GM19023 (cell line): ENCODE measurements around the gene NFAT5.

Experiments used
- ATAC-seq: cut with Tn5 transposase; IDR thresholded peaks from one replicate; pipeline ENCODE4 v1.9.1; 2021; ENCODE audit warnings: mild to moderate bottlenecking, moderate library complexity; ENCODE audit not compliant: unreplicated experiment

The NFAT5 gene

DNA sequence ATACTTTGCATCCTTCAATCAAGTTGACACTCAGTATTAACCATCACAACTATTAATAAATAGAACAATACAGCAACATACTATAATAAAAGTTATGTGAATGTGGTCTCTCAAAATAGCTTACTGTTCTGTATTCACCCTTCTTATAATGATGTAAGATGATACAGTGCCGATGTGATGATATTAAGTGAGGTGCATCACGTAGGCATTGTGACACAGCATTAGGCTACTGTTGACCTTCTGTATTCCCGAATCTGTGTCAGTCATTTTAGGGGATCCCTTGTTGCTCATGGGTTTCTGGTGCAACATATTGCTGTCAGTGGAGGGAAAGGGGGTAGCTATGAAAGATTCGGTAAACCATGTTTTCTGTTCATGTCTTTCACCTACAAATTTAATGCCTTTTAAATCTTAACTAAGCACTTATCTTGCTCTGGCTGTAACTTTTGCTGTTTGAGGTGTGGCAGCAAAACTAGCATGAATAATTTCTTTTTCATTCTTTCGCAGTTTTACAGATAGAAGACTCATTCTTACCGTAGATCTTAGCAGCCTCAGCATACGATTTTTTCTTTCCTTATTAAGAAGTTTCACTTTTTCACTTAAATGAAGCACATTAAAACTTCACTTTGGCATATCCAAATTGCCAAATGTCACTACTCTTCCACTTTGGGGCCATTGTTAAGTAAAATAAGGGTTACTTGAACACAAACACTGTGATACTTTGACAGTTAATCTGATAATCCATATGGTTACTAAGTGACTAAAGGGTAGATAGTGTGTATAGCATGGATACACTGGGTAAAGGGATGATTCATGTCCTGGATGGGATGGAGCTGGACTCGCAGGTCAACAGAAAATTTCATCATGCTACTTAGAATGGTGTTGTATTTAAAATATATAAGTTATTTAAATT is 29.6 kb downstream of the NFAT5 start:
- ATAC-seq: no peak

GRCh38 chr16:69596801-69597200 is 31.0 kb downstream of the NFAT5 start:
- no peak for ATAC-seq

DNA sequence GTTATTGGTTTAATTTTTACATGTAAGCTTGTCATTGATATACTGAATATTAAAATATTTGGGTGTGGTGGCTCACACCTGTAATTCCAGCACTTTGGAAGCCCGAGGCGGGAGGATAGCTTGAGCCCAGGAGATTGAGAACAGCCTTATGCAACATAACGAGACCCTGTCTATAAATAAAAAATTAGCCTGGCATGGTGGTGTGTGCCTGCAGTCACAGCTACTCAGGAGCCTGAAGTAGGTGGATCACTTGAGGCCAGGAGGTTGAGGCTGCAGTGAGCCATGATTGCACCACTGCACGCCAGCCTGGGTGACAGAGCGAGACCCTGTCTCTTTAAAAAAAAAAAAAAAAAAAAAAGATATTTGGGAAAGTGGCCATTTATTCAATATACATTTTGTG is 32.3 kb downstream of the NFAT5 start:
- no peak for ATAC-seq

DNA sequence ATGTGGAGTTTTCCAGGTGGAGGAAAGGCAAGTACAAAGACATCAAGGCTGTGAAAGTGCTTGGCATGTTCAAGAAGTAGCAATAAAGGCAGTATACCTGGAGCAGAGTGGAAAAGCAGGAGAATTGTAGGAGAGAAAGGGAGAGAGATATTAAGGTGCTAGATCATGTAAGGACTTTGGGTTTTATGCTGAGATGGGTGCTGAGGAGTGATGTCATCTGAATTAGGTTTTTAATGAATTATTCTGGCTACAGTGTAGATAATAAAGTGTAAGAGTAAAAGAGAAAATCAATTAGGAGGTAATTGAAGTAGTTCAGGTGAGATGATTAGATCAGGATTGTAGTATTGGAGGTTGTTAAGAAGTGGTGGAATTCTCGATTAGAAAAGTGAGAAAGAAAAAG is 34.0 kb downstream of the NFAT5 start:
- no peak for ATAC-seq

DNA sequence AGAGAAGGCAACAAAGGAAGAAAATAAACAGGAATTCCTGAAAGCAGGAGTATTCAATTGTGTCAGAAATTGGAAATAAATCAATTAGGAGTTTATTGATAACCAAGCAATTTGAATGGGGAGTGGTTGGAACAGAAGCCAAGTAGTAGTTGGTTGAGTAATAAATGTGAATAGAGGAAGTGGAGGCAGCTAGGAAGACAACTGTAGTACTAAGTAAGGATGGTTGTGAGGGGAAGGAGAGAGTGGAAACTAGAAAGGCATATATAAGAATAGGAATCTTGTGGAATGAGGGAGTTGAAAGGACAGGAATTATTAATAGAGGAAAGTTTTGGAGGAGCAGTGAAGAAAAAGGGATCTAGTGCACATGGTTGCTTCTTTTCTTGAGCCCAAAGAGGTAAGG is 34.4 kb downstream of the NFAT5 start:
- no peak for ATAC-seq

GRCh38 chr16:69601250-69601649 is 35.5 kb downstream of the NFAT5 start:
- no peak for ATAC-seq

- ATAC-seq: no peak
These were observed 41.2 kb downstream of the NFAT5 start for GRCh38 chr16:69606985-69607384.

DNA sequence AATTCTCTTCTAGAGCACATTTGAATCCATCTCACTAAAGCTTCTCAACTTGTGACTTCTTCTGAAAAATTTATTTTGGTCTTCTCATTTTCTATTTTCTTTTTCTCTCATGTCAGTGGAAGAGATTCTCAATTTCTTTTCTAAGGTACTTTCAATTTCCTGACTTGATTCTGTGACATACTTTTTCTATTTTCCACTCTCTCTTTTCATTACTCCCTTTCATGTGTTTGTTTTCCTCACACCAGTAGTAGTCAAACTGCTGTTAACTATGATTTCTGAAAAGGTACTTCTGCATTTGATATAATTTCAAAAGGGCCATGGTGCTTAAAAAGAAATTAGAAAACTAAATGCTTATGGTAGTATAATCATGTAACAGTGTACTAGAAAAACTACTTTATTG is 41.9 kb downstream of the NFAT5 start:
- ATAC-seq: no peak

GRCh38 chr16:69610356-69610755 is 44.6 kb downstream of the NFAT5 start:
- ATAC-seq: no peak

DNA sequence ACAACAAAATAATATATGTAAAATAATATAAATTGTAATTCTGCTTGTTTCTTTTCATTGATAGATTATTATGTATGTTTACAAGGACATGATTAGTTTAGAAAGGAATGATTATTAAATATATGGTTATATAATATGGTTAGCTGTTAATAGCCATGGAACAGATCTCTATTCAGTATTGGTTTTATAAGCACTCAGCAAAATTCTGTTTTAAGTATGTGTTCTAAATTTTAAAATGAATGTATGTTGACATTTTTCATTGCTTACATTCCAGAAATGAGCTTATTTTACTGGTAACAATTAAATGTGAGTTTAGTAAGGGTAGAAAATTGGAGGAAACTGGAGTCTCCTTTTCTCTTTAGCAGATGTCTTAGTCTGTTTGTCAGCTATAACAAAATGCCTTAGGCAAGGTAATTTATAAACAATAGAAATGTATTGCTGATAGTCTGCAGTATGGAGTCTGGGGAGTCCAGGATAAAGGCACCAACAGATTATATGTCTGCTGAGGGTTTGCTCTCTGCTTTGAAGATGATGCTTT is 45.4 kb downstream of the NFAT5 start:
- no peak for ATAC-seq

DNA sequence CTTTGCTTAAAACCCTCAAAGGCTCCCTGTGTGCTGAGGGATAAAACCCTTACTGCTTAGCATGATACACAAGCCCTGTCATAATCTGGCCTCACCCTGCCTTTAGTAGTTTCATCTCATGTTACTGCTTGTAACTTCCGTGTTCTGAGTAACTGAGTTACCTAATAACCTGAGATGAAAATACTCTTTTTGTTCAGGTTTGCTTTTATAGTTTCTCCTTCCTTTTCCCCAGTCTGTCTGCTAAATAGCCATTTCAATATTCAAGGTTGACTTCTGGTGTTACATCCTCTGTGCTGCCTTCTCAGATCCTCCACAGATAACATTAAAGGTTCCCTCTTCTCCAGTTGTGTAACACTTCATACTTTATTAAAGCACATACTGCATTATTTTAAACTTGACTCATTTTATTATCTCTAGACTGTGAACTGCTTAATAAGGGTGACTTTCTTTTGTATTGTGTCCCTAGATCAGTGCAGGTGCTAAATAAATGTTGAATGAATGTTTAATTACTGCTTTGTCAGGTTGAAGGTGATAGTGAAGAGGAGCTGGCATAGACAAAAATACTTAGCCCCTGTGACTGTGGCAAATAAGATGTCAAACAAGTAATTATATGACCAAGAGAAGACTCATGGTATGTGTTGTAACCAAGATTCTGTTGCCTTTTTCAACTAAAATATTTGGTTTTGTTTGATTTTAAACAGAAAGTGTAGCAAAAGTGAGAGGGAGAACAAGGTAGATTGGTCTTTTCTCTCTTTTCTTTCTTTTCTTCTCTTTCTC is 47.8 kb downstream of the NFAT5 start:
- ATAC-seq: no peak

- no peak for ATAC-seq
These were observed 49.8 kb downstream of the NFAT5 start for GRCh38 chr16:69615528-69615927.

- no peak for ATAC-seq
These were observed 50.3 kb downstream of the NFAT5 start for GRCh38 chr16:69616082-69616481.

GRCh38 chr16:69618307-69618706 is 52.5 kb downstream of the NFAT5 start:
- no peak for ATAC-seq

- ATAC-seq: no peak
These were observed 53.0 kb downstream of the NFAT5 start for GRCh38 chr16:69618721-69619120.

DNA sequence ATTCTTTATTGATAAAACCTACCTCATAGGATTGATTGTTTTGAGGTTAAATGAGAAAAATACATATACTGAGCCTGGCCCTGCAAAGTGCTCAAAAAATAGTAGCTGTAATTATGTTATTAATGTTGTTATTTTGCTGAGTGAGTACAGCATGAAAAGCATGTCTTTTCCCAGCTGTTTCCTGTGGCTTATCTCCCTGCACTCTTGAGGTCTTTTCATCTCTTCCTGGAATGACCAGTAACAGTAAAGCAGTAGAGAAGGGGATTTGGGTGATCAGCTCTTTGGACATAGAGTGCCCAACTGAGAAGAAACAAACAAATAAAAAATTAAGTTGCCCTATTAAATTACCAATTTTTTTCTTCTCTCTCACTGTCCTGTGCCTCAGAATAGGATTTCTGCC is 53.7 kb downstream of the NFAT5 start:
- ATAC-seq: no peak

DNA sequence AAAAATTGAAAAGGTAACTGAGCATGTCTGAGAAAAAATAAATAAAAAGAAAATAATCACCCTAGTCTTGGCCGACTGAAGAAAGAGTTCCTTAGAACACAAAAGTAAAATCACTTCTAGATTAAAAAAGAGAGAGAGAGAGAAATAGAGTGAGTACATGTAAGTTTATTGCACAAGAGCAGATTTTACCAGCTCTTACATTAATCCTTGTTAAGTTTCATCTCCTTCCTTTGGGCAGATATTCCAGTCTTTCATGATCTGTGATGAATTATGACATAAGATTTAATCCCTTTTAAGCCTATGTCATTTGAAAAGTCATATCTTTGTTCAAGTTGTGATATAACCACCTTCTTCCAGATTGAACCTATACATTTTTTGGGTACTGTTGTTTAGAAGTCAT is 54.8 kb downstream of the NFAT5 start:
- ATAC-seq: no peak

DNA sequence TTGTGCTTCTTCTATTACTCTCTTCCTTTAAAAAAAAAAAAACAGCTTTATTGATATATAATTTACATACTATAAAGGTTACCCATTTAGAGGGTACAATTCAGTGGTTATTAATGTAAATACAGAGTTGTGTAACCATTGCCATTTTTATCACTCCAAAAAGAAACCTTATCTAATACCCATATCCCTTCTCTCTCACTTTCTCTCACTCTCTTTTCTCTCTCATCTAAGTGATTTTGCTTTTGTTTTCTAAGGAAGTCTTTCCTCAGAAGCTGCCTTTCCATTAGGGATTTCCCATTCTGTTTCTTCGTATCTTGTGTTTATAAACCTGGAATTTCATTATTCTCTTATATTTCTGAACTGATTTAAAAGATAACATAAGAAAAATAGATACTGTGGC is 55.5 kb downstream of the NFAT5 start:
- no peak for ATAC-seq

DNA sequence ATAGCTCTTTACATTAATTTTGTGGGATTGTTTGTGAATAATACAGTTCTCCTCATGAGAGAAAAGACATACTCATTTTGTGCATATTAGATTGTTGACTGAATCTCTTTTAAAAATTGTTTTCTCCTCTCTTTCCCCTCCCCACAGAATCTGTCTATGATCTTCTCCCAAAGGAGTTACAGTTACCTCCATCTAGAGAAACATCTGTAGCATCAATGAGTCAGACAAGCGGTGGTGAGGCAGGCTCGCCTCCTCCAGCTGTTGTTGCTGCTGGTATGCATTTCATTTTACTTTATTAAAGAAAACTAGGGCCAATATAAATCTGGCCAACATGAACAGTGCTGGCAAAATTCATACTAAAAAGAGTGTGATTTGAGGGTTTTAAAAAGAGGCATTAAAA is 60.5 kb downstream of the NFAT5 start:
- no peak for ATAC-seq

DNA sequence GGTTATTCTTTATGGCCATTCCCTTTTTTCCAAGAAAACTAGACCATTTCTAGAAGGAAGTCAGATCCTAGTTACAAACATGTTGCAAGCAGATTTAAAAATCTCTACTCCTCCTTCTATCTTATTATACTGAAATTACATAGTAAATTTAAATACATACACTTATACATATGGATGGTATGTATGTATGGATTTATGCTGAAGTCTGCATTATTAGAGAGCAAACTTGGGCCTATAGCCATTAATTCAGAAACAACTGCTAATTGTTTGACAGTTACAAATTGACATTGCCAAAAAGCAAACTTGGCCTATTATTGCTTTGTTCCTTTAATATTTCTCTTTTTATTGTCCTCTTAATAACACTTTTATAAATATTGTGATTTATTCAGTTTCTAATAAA is 67.1 kb downstream of the NFAT5 start:
- ATAC-seq: no peak

GRCh38 chr16:69633375-69633774 is 67.6 kb downstream of the NFAT5 start:
- no peak for ATAC-seq
